Astrocyte of the cerebellum (primary cell): ENCODE measurements around the gene FBXO24.
A peak's percentile ranks its signal among the peaks of the same experiment; 100 is the strongest.
"Not testable (repeated sequence)": the region's sequence is repeated elsewhere in the genome, so short reads cannot be mapped to it uniquely, and the experiment has no call there.

Source experiments
- DNase-seq: peaks from one replicate; pipeline ENCODE4 v3.0.0-alpha.2; 2011; ENCODE audit warnings: low read depth
- H3K4me3 ChIP-seq: 2 replicates; pipeline ENCODE4 v1.5.1; 2011; ENCODE audit warnings: mild to moderate bottlenecking, low read depth, low read length, moderate library complexity
- CTCF ChIP-seq: IDR thresholded peaks from 2 replicates; pipeline ENCODE4 v1.5.1; 2012; ENCODE audit warnings: low read length, low read depth, moderate library complexity, mild to moderate bottlenecking; ENCODE audit errors: missing control alignments
- in situ Hi-C: cut with HindIII; loops from 2 replicates; pipeline ENCODE4 v1.10.0; 2017; ENCODE audit warnings: low sequenced_read_pairs

FBXO24 gene

GRCh38 chr7:100561491-100562194 is 24.5 kb upstream of the FBXO24 start:
- in situ Hi-C loops: no loop called here
- no peak for DNase-seq
- H3K4me3 ChIP-seq: no peak overlapping the region
- no peak for TF ChIP-seq CTCF

GRCh38 chr7:100562195-100563099 is 23.7 kb upstream of the FBXO24 start:
- in situ Hi-C loops: no loop called here
- no peak overlapping the region for H3K4me3 ChIP-seq
- DNase-seq: no peak
- no peak for TF ChIP-seq CTCF

GRCh38 chr7:100563100-100563564 is 23.0 kb upstream of the FBXO24 start:
- TF ChIP-seq CTCF: no peak

GRCh38 chr7:100563809-100564400 is 22.2 kb upstream of the FBXO24 start:
- in situ Hi-C loops: no loop called here
- no peak overlapping the region for H3K4me3 ChIP-seq
- TF ChIP-seq CTCF: peak; percentile 99
- DNase-seq: no peak

More at GRCh38 chr7:100563100-100563564, 23.0 kb upstream of the FBXO24 start:
- H3K4me3 ChIP-seq: no peak overlapping the region
- no peak for DNase-seq
- in situ Hi-C loops: no loop called here

- in situ Hi-C loops, DNase-seq, H3K4me3 ChIP-seq: not testable (repeated sequence)
These were observed 21.7 kb upstream of the FBXO24 start for GRCh38 chr7:100564405-100564804.

GRCh38 chr7:100565133-100565571 is 21.0 kb upstream of the FBXO24 start:
- H3K4me3 ChIP-seq: no peak overlapping the region
- no peak for DNase-seq
- no peak for TF ChIP-seq CTCF
- in situ Hi-C loops: no loop called here
